ENCODE results near the gene ZNF385A.

ZNF385A gene

DNA sequence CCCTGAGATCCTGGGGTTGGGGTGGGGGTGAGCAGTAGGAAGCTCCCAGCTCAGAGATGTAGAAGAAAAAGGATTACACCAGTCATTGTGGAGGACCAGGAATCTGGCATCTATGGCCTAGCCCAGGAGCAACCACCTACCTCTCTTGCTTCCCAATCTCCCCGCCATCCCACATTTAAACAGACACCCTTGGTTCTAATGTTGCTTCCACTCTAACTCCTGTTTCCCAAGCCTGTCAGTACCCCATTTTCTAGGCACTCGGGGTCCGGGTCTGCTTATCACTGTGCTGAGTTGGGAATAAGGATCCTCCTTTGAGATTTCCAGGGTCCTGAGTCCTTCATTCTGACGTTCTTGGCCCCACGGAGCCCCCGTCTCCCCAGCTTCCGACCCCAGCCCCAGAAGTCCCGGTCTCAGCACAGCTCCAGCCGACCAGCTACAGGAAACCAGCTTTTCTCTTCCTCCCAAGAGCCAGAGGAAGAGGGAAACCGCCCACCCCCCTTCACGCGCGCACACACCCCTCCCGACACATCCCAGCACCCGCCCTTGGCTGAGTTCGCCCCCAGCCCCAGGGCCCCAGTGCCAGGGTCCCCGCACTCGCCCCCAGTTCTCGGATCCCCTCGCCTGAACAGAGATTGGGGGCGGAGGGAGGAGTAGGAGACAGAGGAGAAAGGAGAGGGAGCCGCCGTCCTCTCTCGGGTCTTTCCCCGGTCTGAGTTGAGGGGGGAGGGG is 33.3 kb upstream of the ZNF385A start:
- Mint-ChIP-seq H3K4me3 (peak overlapping the region; percentile 96), H3K27ac (peak overlapping the region; percentile 49), H3K9me3 (no peaks in the 10 kb centered on the region), H3K4me1 (peaks cover 81% of the 10 kb centered on the region), H3K36me3 (ENCODE audit: low read depth) (no peaks in the 10 kb centered on the region), H3K27me3 (ENCODE audit: low read depth, poor library complexity) (peaks cover 4% of the 10 kb centered on the region)
- peak; percentile 37 for DNase-seq
- TF ChIP-seq, protein P1, sequence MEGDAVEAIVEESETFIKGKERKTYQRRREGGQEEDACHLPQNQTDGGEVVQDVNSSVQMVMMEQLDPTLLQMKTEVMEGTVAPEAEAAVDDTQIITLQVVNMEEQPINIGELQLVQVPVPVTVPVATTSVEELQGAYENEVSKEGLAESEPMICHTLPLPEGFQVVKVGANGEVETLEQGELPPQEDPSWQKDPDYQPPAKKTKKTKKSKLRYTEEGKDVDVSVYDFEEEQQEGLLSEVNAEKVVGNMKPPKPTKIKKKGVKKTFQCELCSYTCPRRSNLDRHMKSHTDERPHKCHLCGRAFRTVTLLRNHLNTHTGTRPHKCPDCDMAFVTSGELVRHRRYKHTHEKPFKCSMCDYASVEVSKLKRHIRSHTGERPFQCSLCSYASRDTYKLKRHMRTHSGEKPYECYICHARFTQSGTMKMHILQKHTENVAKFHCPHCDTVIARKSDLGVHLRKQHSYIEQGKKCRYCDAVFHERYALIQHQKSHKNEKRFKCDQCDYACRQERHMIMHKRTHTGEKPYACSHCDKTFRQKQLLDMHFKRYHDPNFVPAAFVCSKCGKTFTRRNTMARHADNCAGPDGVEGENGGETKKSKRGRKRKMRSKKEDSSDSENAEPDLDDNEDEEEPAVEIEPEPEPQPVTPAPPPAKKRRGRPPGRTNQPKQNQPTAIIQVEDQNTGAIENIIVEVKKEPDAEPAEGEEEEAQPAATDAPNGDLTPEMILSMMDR (IDR thresholded peaks at IDR 0.05): no peak

GRCh38 chr12:54416687-54417603 is 32.4 kb upstream of the ZNF385A start:
- DNase-seq: no peak
- Mint-ChIP-seq H3K36me3 (ENCODE audit: low read depth) (no peaks in the 10 kb centered on the region), H3K27ac (peak overlapping the region; percentile 49), H3K4me1 (peaks cover 76% of the 10 kb centered on the region), H3K27me3 (ENCODE audit: low read depth, poor library complexity) (peaks cover 4% of the 10 kb centered on the region), H3K9me3 (no peaks in the 10 kb centered on the region), H3K4me3 (peak overlapping the region; percentile 96)
- TF ChIP-seq, protein P1 (IDR thresholded peaks at IDR 0.05): no peak

DNA sequence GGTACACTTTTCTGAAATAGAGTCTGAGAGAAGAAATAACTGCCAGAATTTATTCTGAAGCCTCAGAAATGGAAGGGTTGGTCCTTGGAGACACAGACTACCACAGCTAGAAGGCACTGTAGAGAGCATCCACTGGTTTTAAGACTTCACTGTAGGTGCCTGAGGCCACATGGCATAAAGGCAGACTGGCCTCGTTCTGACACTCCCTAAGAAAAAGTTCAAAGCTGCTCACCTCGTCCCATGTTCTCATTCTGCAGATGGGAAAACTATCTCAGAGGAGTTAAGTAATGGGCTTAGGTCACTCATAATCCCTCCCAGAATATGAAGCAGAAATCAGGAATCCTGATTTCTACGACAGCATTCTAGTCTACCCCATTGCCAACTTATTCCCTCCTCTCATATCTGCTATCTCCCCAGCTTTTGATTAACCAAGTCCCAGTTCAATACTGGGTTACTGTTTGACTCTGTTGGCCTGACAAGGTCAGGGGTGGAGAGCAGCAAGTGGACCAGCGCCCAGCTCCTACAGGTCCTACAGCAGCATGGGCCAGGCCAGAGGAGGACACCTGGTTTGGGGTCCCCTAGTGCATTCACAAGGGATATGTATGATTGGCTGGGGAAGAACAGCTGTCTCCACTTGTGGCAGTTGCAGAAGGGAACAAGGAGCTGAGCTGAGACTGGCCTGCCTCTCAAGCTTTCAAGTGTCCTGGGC is 30.8 kb upstream of the ZNF385A start:
- DNase-seq: no peak
- H3K27ac Mint-ChIP-seq: no peak overlapping the region
- H3K4me3 Mint-ChIP-seq: no peak overlapping the region
- H3K9me3 Mint-ChIP-seq: no peaks in the 10 kb centered on the region
- H3K27me3 Mint-ChIP-seq (ENCODE audit: low read depth, poor library complexity): no peaks in the 10 kb centered on the region
- TF ChIP-seq, protein P1 (IDR thresholded peaks at IDR 0.05): no peak
- H3K36me3 Mint-ChIP-seq (ENCODE audit: low read depth): peaks cover 5% of the 10 kb centered on the region
- H3K4me1 Mint-ChIP-seq: peaks cover 64% of the 10 kb centered on the region

DNA sequence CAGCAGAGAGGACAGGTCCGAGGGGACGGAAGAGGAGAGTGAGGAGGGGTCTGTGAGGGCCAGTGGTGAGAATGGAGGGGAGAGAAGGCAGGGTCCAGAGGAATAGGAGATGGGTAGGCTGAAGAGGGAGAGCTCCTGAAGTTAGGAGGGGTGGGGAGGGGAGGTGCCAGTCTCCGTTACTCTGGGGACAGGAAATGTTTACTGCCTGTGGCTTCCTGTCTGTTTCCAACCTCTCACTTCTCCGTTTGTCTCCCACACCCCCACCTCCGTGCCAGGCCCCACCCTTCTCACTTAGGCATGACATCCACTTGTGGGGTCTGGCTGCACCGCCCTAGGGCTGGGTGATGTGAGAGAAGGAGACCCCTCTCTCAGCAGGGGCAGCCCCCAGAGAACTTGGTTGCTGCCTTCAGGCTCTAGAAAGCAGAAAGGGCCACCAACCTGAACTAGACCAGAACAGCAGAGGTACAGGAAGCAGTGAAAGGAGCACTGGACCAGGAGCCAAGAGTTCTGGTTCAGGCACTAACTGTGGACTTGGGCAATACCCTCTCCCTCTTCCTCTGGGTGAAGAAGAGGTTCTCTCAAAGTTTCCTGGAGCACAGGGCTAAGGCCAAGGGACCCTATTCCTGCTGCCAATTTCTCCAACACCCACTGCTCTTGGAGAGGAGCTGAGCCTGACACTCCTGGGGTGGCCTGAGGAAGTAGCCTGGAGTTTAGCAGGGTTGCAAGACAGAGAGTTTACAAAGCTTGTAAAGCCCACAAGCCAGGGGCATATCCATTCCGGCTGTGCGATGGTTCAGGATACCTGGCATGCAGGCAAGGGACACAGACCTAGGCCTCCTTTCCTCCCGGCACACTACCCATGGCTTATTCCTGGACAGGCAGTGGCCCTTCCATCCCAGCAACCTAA is 29.0 kb upstream of the ZNF385A start:
- DNase-seq: no peak
- Mint-ChIP-seq H3K4me3 (no peak overlapping the region), H3K4me1 (peaks cover 52% of the 10 kb centered on the region), H3K27me3 (ENCODE audit: low read depth, poor library complexity) (no peaks in the 10 kb centered on the region), H3K36me3 (ENCODE audit: low read depth) (peaks cover 9% of the 10 kb centered on the region), H3K27ac (no peak overlapping the region), H3K9me3 (no peaks in the 10 kb centered on the region)
- TF ChIP-seq, protein P1 (IDR thresholded peaks at IDR 0.05): no peak

DNA sequence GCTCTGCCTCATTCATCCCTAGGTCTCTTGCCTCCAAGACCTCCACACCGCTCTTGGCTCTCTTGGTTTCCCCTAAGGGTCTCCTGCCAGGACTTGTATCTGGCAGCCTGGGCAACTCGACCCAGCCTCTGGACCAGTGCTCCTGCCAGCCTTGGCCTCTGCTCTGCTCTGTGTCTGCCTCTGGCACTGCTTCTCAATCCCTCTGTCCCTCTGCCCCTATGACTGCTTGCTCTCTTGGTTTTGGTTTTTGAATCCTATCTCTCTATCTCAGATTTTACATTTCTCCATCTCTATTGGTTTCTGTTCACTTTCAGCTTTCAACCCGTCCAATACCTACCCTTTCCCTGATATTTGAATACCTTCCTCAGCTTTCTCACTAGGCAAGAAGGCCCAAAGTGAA is 28.3 kb upstream of the ZNF385A start:
- Mint-ChIP-seq H3K4me3 (no peak overlapping the region), H3K9me3 (no peaks in the 10 kb centered on the region), H3K27ac (no peak overlapping the region), H3K36me3 (ENCODE audit: low read depth) (peaks cover 13% of the 10 kb centered on the region), H3K27me3 (ENCODE audit: low read depth, poor library complexity) (no peaks in the 10 kb centered on the region), H3K4me1 (peaks cover 48% of the 10 kb centered on the region)
- TF ChIP-seq, protein P1 (IDR thresholded peaks at IDR 0.05): no peak
- DNase-seq: no peak
